ENCODE data around the gene ANO7. TPM values are rescaled to one million over a fixed set of nuclear protein-coding genes. Genes with fewer than 3 reads are reported as not detected.

ANO7 gene
- total and polyA plus RNA-seq, 4 donors, result 0.71 to 1.1 (median 0.86) TPM

DNA sequence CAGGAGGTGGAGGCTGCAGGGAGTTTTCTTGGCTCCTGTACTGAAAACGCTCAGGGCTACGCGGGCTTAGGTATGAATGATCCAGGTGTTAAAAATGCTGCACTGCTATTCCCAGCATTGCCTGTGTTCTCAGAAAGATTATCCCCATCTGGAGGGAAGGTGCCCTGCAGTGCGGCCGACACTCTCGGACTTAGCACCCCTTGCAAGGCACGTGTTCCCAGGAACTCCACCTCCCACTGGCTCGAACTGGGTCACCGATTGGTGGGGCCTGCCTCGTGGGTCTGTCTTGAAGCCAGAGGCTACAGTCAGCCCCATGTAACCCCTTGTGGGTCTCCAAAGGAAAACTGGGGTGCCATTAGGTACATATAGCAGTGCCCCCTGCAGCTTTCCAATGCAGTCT is 25.7 kb downstream of the ANO7 start:
- Histone ChIP-seq H3K9ac (ENCODE audit: insufficient read depth in 1 of 2, low read length in 2 of 2) (no peak overlapping the region), H3K27me3 (ENCODE audit: control insufficient read depth in 3 of 3, insufficient read depth in 3 of 3, low read length in 2 of 3) (no peaks in the 10 kb centered on the region), H3K9me3 (ENCODE audit: control insufficient read depth in 4 of 4, insufficient read depth in 3 of 4, low read length in 3 of 4) (no peaks in the 10 kb centered on the region), H3K4me3 (no peak overlapping the region), H3K4me1 (ENCODE audit: control insufficient read depth in 5 of 5, insufficient read depth in 5 of 5, low read length in 5 of 5) (peaks cover 0 to 8% (median 4%) of the 10 kb centered on the region in 5 donors), H3K36me3 (ENCODE audit: control insufficient read depth in 4 of 4, insufficient read depth in 4 of 4, low read length in 4 of 4) (no peaks in the 10 kb centered on the region), H3K27ac (ENCODE audit: low read depth in 1 of 2, low read length in 1 of 2) (no peak overlapping the region)
- no peak for DNase-seq
- 65 to 79% methylated on average over 10 of the region's 10 CpGs for WGBS, 2 donors
- TF ChIP-seq, protein P1, sequence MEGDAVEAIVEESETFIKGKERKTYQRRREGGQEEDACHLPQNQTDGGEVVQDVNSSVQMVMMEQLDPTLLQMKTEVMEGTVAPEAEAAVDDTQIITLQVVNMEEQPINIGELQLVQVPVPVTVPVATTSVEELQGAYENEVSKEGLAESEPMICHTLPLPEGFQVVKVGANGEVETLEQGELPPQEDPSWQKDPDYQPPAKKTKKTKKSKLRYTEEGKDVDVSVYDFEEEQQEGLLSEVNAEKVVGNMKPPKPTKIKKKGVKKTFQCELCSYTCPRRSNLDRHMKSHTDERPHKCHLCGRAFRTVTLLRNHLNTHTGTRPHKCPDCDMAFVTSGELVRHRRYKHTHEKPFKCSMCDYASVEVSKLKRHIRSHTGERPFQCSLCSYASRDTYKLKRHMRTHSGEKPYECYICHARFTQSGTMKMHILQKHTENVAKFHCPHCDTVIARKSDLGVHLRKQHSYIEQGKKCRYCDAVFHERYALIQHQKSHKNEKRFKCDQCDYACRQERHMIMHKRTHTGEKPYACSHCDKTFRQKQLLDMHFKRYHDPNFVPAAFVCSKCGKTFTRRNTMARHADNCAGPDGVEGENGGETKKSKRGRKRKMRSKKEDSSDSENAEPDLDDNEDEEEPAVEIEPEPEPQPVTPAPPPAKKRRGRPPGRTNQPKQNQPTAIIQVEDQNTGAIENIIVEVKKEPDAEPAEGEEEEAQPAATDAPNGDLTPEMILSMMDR (IDR thresholded peaks at IDR 0.05; ENCODE audit: control extremely low read depth, extremely low read depth), result no peak
- ATAC-seq (ENCODE audit: insufficient read depth, low FRiP score), result no peak

DNA sequence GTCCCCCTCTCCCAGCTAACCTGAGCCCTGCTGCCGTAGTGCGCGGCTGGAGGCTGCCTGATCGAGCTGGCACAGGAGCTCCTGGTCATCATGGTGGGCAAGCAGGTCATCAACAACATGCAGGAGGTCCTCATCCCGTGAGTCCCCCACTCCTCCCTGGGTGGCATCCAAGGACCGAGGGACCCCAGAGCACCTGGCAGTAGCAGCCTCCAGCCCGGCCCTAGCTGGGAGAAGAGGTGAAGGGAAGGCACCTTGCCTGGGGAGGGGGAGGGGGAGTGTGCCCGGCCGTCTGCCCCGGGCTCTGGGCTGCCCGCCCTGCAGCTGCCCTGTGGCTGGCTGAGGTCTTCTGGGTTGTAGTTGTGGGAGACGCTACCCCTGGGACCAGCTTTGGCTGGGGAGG is 26.3 kb downstream of the ANO7 start:
- 85 to 92% methylated on average over 8 to 12 of the region's 12 CpGs for WGBS, 2 donors
- ATAC-seq (ENCODE audit: insufficient read depth, low FRiP score) (no peak), DNase-seq (no peak)
- Histone ChIP-seq H3K36me3 (ENCODE audit: control insufficient read depth in 4 of 4, insufficient read depth in 4 of 4, low read length in 4 of 4) (no peaks in the 10 kb centered on the region), H3K4me1 (ENCODE audit: control insufficient read depth in 5 of 5, insufficient read depth in 5 of 5, low read length in 5 of 5) (peaks cover 0 to 9% (median 4%) of the 10 kb centered on the region in 5 donors), H3K4me3 (no peak overlapping the region), H3K27ac (ENCODE audit: low read depth in 1 of 2, low read length in 1 of 2) (no peak overlapping the region), H3K9me3 (ENCODE audit: control insufficient read depth in 4 of 4, insufficient read depth in 3 of 4, low read length in 3 of 4) (no peaks in the 10 kb centered on the region), H3K27me3 (ENCODE audit: control insufficient read depth in 3 of 3, insufficient read depth in 3 of 3, low read length in 2 of 3) (no peaks in the 10 kb centered on the region), H3K9ac (ENCODE audit: insufficient read depth in 1 of 2, low read length in 2 of 2) (no peak overlapping the region)
- TF ChIP-seq, protein P1 (IDR thresholded peaks at IDR 0.05; ENCODE audit: control extremely low read depth, extremely low read depth), result no peak

DNA sequence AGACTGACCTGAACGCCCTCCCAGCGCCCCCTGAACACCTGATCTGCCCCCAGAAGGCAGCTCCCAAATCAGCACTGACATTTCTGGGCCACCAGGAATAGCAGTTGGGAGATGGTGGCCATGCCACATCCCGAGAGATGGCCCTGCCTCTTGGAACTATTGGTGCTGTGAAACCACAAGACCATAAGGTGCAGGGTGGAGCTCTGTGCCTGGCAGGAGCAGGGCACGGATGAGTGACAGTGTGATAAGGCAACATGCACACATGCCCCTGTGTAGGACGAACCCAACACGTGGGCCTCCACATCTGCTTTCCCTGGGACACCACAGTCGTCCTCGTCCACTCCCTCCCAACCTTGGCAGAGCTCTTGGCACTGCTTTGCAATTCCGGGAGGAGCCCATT is 26.9 kb downstream of the ANO7 start:
- Histone ChIP-seq H3K9me3 (ENCODE audit: control insufficient read depth in 4 of 4, insufficient read depth in 3 of 4, low read length in 3 of 4) (no peaks in the 10 kb centered on the region), H3K27me3 (ENCODE audit: control insufficient read depth in 3 of 3, insufficient read depth in 3 of 3, low read length in 2 of 3) (no peaks in the 10 kb centered on the region), H3K27ac (ENCODE audit: low read depth in 1 of 2, low read length in 1 of 2) (no peak overlapping the region), H3K4me3 (no peak overlapping the region), H3K4me1 (ENCODE audit: control insufficient read depth in 5 of 5, insufficient read depth in 5 of 5, low read length in 5 of 5) (peaks cover 0 to 9% (median 4%) of the 10 kb centered on the region in 5 donors), H3K9ac (ENCODE audit: insufficient read depth in 1 of 2, low read length in 2 of 2) (no peak overlapping the region), H3K36me3 (ENCODE audit: control insufficient read depth in 4 of 4, insufficient read depth in 4 of 4, low read length in 4 of 4) (no peaks in the 10 kb centered on the region)
- ATAC-seq (ENCODE audit: insufficient read depth, low FRiP score), result no peak
- WGBS, 2 donors, result 63 to 74% methylated on average over 9 of the region's 9 CpGs
- TF ChIP-seq, protein P1 (IDR thresholded peaks at IDR 0.05; ENCODE audit: control extremely low read depth, extremely low read depth), result no peak
- DNase-seq, result no peak

DNA sequence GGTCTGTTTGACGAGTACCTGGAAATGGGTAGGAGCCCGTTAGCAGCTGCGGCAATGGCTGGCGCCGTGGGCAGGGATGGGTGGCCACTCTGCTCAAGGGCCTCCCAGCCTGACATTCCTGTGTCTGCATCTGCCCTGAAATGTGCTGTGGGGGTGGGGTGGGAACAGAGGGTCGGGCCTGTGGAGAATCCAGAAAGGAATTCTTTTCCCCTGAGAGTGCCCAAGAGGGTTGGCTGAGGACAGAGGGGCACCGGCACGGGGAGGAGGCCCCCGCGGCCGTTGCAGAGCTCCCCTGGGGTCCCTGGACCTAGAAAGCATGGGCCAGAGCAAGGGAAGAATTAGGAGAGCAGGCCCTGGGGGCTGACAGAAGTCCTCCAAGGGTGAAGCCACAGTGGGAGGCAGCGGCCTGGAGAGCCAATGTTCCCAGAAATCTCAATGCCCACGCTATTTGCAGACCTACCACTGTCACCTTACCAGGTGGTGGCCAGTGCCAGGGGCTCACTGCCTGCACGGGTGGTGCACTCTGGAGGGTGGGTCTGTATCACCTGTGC is 27.8 kb downstream of the ANO7 start:
- Histone ChIP-seq H3K9me3 (ENCODE audit: control insufficient read depth in 4 of 4, insufficient read depth in 3 of 4, low read length in 3 of 4) (no peaks in the 10 kb centered on the region), H3K4me3 (no peak overlapping the region), H3K4me1 (ENCODE audit: control insufficient read depth in 5 of 5, insufficient read depth in 5 of 5, low read length in 5 of 5) (peaks cover 0 to 9% (median 4%) of the 10 kb centered on the region in 5 donors), H3K27ac (ENCODE audit: low read depth in 1 of 2, low read length in 1 of 2) (no peak overlapping the region), H3K27me3 (ENCODE audit: control insufficient read depth in 3 of 3, insufficient read depth in 3 of 3, low read length in 2 of 3) (no peaks in the 10 kb centered on the region), H3K9ac (ENCODE audit: insufficient read depth in 1 of 2, low read length in 2 of 2) (no peak overlapping the region), H3K36me3 (ENCODE audit: control insufficient read depth in 4 of 4, insufficient read depth in 4 of 4, low read length in 4 of 4) (no peaks in the 10 kb centered on the region)
- DNase-seq, result peak; percentile 15 to 53 (median 34)
- ATAC-seq (ENCODE audit: insufficient read depth, low FRiP score), result no peak
- TF ChIP-seq, protein P1 (IDR thresholded peaks at IDR 0.05; ENCODE audit: control extremely low read depth, extremely low read depth), result no peak
- WGBS, 2 donors, result 57 to 65% methylated on average over 13 to 14 of the region's 14 CpGs

Measured in lung (tissue), 12 donors.